ENCODE data around the gene DLEC1.
"Not testable (repeated sequence)": the region's sequence is repeated elsewhere in the genome, so short reads cannot be mapped to it uniquely, and the experiment has no call there.

DLEC1 gene

DNA sequence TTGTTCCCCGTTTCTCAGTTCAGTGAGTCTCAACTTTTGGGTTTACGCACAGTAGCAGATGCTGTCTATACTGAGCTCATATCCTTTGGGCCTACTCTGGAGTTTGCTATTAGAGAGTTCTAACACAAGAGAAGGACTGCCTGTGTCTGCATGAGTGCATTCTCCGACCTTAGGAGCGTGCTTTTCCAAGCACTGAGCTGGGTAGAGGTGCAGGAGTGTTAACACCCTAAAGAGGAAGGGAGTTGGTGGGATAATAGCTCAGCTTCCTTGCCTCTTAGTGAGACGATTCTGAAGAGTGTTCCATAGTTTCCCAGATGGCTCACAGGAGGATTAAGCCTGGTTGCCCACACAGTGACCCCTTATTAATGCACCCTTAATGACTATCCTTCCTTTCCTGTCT is 119.5 kb downstream of the DLEC1 start:
- no peak for DNase-seq

DNA sequence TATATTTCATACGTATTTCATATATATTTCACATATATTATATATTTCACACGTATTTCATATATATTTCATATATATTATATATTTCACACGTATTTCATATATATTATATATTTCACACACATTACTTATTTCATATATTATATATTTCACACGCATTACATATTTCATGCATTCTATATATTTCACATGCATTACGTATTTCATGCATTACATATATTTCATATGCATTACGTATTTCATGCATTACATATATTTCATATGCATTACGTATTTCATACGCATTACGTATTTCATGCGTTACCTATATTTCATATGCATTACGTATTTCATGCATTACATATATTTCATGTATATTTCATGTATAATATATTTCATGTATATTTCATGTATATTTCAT is 121.7 kb downstream of the DLEC1 start:
- not testable (repeated sequence) for DNase-seq

DNA sequence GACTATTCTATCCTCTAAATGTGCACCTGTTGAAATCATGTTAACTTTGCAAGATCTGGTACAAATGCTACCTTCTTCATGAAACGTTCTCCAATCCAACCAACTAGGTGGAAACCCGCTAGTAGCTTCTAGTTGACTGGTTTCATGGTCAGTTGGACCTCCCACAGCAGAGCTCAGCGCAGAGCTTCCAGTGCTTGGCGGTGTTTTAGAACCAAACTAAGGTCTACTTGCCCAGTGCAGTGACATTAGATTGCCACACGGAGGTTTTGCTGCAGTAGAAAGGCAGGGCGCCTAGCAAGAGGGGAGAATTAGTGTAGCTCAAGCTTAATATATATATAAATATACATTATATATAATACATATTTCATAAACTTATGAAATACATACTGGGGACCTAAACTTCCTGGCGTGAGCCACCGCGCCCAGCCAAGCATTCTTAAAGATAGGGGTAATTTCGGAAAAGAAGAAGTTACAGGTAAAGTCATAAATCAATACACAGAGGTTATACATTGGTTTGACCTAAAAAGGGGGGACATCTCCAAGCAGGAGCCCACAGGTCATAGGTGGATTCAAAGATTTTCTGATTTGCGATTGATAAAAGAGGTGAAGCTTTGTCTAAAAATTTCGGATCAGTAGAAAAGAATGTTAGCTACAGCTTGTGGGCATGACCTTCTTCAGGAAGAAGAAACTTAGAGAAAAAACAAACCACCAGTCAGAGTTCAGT is 124.3 kb downstream of the DLEC1 start:
- no peak for DNase-seq

DNA sequence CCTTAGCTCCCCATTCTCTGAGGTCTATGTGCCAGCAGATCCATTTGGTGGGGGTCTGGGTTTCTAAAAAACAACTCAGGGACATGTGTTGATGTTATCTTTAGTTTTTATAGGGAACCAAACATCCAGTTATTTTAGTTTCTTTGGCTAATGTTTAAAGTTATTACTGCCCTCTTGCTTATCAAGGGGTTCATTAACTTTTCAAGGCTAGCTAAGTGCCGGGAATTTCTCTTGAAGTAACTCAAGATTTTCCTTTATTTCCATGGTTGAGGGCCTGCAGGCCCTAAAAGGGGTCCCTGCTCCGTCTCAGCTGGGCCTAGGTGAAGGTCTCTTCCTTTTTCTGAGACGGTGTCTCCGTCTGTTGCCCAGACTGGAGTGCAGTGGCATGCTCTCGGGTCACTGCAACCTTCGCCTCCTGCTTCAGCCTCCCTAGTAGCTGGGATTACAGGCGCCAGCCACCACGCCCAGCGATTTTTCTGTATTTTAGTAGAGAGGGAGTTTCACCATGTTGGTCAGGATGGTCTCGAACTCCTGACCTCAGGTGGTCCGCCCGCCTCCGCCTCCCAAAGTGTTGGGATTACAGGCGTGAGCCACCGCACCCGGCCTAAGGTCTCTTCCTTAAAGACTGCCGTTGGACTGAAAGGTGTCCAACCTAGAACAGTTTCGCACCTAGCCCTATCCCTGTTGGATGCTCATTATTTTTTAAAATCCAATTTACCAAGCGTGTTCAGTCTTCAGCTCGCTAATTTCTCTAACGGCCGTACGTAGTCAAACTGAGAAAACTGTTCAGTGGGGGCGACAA is 125.0 kb downstream of the DLEC1 start:
- no peak for DNase-seq

DNA sequence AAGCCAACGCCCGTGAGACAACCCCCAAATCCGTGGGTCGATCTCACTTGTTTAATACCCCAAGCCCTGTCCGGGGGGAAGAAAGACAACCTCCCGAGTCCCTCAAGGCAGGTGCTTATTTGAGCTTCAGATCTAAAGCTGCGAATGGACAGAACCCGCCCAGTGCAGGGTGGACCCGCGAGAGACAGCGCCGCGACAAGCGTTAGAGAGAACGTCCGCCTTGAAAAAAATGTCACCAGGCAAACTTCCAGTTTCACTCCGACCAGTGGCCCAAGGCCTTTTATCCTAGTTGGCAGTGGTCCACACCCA is 125.6 kb downstream of the DLEC1 start:
- no peak for DNase-seq

DNA sequence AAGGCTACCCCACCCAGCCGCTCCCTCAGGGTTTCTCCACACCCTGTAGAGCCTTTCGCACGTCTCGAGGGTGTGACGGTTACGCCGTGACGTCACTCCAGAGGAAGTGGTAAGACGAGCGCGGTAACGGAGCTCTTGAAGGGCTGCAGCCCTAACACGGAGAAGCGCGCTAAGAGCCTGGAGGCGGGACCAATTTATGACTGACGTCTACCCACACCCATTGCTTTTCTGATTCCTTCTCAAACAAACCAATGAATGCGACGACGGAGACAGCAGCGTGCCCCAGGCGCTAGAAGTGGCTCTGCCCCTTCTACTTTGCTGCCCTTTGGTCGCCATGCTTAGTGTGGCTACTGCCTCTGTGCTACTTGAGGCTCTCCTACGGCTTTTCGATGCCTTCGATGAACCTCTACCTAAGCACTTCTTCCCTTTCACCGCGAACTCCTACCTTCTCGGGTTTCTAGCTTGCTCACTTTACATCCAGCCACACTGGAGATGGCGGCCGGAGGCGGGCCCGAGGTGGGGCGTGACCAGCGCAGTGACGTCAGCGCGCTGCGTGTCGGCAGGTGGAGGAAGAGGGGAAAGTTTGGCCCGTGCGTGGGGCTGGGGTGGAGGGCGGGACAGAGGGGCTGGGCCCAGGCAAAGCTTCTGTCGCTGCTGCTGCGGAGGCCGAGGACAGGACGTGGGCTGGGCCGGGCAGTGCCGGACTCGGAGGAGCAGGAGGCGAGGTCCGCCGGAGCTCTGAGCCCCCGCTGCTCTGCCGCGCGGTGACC is 126.1 kb downstream of the DLEC1 start, which contains the start of gene OXSR1:
OXSR1 (plus strand) TSS at position 586 of the 770 bp plus-strand sequence. CDS start 340 bp downstream, outside the sequence.
- DNase-seq, result peak; percentile 99

DNA sequence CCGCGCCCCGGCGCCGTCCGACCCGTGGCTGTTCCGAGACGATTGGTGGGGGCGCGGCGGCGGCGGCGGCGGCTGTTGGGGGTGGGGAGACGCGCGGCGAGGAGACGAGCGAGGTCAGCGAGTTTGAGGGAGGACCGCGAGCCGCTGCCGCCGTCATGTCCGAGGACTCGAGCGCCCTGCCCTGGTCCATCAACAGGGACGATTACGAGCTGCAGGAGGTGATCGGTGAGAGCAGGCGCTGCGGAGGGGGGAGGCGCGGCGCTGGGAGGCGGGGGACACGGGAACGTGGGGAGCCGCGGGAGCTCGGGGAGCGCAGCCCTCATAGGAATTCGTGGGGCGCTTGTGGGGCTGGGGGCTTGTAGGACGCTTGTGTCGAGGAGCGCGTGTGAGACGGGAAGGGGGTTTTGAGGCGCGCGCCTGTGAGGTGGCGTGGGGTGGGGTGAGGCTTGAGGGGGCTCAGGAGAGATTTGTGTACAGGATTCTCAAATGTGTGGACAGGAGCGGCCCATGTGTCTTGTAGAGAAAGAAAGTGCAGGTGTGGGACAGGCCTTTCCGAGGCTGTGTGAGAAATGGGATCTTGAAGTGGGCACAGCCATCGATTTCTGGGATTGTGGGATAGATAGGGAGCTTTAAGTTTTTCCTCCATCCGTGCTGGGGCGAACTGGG is 126.8 kb downstream of the DLEC1 start:
- DNase-seq, result no peak

DNA sequence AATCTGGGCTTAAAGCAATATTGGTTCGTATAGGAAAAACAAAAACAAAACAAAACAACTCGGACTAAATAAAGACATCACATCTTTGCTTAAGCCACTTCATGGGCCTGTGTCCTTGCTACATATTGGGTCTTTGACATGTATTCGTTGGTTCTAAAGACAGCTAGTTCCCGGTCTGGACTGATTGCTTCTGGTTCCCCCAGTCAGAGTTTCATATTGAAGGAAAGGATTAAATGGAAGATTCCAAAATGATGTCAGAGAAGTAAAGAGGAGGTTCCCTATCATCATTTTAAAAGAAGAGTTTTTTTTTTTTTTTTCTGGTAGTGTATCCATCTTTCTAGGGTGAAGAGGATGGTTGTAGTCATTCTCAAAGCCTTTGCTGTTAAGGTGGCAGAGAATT is 128.6 kb downstream of the DLEC1 start:
- no peak for DNase-seq

DNA sequence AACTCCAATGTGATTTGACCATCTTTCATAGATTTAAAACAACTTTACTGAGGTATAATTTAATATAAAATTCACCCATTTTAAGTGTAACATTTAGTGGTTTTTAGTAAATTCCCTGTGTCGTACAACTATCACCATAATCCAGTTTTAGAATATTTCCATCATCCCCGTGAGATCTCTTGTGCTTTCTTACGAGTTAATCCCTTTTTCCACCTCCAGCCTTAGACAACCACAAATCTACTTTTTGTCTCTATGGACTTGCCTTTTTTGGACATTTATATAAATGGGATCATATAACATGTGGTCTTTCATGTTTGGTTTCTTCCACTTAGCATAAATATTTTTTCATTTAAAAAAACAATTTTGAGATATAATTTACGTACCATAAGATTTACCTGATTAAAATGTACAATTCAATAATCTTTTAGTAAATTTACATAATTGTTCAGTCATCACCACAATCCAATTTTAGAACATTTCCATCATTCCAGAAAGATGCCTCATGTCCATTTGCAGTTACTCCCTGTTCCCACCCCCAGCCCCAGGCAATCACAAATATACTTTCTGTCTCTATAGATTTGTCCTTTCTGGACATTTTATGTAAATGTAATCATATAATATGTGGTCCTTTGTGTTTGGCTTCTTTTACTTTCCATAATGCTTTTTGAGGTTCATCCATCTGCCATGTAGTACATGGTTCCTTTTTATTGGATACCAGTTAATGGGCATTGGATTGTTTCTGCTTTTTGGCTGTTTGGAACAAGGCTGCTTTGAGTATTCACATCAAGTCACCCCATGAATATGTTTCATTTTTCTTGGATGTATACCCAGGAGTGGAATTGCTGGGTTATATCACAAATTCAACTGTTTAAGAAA is 129.4 kb downstream of the DLEC1 start:
- DNase-seq, result no peak

DNA sequence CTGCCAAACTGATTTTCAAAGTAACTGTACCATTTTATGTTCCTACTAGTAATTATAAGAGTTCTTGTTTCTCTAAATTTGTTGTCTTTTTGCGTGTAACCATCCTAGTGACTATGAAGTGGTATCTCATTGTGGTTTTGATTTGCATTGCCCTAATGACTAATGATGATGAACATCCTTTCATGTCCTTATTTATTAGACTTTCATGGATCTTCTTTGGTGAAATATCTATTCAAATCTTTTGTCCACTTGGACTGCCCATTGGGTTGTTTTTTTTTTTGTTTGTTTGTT is 130.0 kb downstream of the DLEC1 start:
- DNase-seq, result no peak

DNA sequence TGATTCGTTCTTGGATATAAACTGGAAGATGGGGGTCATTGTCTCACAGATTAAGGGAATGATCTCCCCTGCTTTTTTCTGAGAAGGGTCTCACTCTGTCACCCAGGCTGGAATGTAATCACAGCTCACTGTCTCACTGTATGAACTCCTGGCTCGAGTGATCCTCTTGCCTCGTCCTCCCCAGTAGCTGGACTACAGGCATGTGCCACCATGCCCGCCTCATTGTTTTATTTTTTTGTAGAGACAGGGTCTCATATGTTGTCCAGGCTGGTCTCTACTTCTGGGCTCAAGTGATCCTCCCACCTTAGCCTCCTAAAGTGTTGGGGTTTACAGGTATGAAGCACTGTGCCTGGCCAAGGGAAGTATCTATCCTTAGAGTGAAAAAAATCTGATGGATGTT is 131.7 kb downstream of the DLEC1 start:
- no peak for DNase-seq

DNA sequence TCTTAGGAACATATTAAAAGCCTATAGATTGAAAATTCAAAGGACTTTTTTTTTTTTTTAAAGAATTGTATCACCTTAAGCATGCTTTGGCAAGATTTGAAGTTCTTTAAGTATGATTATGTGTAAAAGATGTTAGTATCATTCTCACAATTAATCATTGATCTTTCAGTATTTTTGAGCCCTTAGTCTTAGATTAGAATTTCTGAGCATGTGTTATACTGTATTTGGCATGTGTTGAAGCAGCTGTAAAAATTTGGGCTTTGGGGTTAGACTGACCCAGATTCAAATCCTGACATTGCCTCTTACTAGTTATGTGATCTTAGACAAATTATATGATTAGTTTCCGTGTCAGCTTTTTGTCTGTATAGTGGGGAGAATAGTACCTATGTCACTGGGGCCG is 132.6 kb downstream of the DLEC1 start:
- DNase-seq, result no peak

All from left hindlimb (tissue), 1 donor.